Measurements from ENCODE around the gene ODC1.

- no peak for TF ChIP-seq POLR2A (IDR thresholded peaks at IDR 0.05; ENCODE audit: extremely low read depth, insufficient read length)
- TF ChIP-seq, protein P1, sequence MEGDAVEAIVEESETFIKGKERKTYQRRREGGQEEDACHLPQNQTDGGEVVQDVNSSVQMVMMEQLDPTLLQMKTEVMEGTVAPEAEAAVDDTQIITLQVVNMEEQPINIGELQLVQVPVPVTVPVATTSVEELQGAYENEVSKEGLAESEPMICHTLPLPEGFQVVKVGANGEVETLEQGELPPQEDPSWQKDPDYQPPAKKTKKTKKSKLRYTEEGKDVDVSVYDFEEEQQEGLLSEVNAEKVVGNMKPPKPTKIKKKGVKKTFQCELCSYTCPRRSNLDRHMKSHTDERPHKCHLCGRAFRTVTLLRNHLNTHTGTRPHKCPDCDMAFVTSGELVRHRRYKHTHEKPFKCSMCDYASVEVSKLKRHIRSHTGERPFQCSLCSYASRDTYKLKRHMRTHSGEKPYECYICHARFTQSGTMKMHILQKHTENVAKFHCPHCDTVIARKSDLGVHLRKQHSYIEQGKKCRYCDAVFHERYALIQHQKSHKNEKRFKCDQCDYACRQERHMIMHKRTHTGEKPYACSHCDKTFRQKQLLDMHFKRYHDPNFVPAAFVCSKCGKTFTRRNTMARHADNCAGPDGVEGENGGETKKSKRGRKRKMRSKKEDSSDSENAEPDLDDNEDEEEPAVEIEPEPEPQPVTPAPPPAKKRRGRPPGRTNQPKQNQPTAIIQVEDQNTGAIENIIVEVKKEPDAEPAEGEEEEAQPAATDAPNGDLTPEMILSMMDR (IDR thresholded peaks at IDR 0.05; ENCODE audit: low read depth, low read length), result no peak
- TF ChIP-seq, protein P2, sequence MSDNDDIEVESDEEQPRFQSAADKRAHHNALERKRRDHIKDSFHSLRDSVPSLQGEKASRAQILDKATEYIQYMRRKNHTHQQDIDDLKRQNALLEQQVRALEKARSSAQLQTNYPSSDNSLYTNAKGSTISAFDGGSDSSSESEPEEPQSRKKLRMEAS (IDR thresholded peaks at IDR 0.05; ENCODE audit: low read depth, low read length), result no peak
Observed at GRCh38 chr2:10426726-10427617, 21.2 kb downstream of the ODC1 start.

Data from NB4 (cell line).